ENCODE measurements around the gene RCC2.
"Not testable (repeated sequence)": the region's sequence is repeated elsewhere in the genome, so short reads cannot be mapped to it uniquely, and the experiment has no call there.

RCC2 gene

DNA sequence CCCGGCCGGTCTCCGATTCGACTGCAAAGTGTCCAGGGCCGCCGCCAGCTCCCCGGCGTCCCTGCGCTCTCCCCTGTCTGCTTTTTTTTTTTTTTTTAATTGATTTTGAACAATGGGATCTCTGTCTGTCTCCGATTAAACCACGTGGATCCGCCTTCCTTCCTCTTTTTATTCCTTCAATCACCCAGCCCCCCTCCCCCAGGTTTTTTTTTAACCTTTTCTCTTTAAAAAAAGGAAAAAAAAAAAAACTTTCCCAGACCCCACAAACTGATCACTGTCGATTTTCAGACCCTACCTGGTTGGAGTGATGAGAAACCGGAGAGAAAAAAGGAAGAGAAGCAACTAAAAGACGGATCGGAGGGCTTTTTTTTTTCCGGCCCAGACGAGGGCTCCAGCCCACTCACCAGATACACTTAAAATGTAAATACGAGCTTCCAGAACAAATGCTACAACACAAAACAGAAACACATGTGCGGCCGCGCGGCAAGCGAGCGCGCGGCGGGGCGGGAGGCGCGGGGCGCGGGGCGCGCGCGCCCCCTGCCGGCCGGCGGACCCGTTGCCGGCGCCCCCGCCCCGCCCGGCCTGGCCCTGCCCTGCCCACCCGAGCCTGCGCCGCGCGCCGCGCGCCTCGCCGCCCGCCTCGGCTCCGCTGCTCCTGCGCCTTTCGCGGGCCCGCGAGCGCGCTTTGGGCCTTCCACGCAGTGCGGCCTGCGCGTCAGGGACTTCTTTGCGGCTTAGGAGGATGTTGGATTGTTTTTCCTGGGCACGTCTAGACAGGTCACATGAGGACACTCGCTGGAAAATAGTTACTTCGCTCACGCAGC, at the start of gene RCC2:
RCC2 (minus strand) TSS at position 428 of the 824 bp plus-strand sequence. CDS start 1,163 bp downstream, outside the sequence.
- Histone ChIP-seq H3K79me2 (no peaks in the 10 kb centered on the region), H3K4me3 (ENCODE audit: low read depth, low read length) (peak within 1 kb of the TSS; percentile 97), H3K4me2 (ENCODE audit: low read length) (peak within 1 kb of the TSS; percentile 95), H2AFZ (peak within 1 kb of the TSS; percentile 81), H3K4me1 (no peaks in the 10 kb centered on the region), H3K9ac (no peak within 1 kb of the TSS), H3K36me3 (ENCODE audit: control insufficient read depth, insufficient read depth, low read length) (no peaks in the 10 kb centered on the region), H3K27ac (peak within 1 kb of the TSS; percentile 51), H3K27me3 (ENCODE audit: control insufficient read depth, insufficient read depth, low read length) (no peaks in the 10 kb centered on the region), H3K9me3 (ENCODE audit: control insufficient read depth, low read length) (no peaks in the 10 kb centered on the region)
- TF ChIP-seq, protein P1, sequence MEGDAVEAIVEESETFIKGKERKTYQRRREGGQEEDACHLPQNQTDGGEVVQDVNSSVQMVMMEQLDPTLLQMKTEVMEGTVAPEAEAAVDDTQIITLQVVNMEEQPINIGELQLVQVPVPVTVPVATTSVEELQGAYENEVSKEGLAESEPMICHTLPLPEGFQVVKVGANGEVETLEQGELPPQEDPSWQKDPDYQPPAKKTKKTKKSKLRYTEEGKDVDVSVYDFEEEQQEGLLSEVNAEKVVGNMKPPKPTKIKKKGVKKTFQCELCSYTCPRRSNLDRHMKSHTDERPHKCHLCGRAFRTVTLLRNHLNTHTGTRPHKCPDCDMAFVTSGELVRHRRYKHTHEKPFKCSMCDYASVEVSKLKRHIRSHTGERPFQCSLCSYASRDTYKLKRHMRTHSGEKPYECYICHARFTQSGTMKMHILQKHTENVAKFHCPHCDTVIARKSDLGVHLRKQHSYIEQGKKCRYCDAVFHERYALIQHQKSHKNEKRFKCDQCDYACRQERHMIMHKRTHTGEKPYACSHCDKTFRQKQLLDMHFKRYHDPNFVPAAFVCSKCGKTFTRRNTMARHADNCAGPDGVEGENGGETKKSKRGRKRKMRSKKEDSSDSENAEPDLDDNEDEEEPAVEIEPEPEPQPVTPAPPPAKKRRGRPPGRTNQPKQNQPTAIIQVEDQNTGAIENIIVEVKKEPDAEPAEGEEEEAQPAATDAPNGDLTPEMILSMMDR (IDR thresholded peaks at IDR 0.05) = no peak

DNA sequence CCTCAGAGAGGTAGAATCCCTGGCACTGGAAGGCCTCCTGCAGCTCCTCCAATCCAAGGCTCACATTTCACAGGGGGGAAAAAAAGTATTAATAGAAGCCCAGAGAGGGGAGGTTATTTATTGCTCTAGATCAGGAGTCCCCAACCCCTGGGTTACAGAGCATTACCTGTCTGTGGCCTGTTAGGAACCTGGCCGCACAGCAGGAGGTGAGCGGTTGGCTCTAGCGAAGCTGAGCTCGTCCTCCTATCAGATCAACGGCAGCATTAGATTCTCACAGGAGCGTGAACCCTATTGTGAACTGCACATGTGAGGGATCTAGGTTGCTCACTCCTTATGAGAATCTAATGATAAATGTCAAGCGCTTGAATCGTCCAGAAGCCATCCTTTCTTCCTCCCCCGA, 46.8 kb upstream of the RCC2 start:
- TF ChIP-seq, protein P1 (IDR thresholded peaks at IDR 0.05) = no peak
- H3K79me2 ChIP-seq = no peaks in the 10 kb centered on the region
- no peaks in the 10 kb centered on the region for H3K4me1 ChIP-seq
- H3K4me2 ChIP-seq (ENCODE audit: low read length) = no peak overlapping the region
- H2AFZ ChIP-seq = no peak overlapping the region
- no peaks in the 10 kb centered on the region for H3K27me3 ChIP-seq (ENCODE audit: control insufficient read depth, insufficient read depth, low read length)
- no peaks in the 10 kb centered on the region for H3K9me3 ChIP-seq (ENCODE audit: control insufficient read depth, low read length)
- no peak overlapping the region for H3K27ac ChIP-seq
- H3K4me3 ChIP-seq (ENCODE audit: low read depth, low read length) = no peak overlapping the region
- no peak overlapping the region for H3K9ac ChIP-seq
- no peaks in the 10 kb centered on the region for H3K36me3 ChIP-seq (ENCODE audit: control insufficient read depth, insufficient read depth, low read length)

DNA sequence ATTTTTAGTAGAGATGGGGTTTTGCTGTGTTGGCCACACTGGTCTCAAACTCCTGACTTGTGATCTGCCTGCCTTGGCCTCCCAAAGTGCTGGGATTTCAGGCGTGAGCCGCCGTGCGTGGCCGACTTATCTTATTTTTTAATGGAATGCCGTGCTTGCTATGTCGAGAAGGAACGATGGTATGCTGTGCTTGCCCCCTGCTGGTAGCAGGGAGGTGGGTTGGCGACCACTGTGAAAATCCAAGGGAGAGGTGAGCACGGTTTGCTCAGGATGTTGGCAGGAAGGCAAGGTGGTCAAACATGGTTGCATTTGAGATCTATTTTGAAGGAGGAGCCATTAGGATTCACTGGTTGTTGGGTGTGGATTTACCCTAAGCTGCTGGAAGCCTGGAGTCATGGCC, 45.8 kb upstream of the RCC2 start:
- no peaks in the 10 kb centered on the region for H3K36me3 ChIP-seq (ENCODE audit: control insufficient read depth, insufficient read depth, low read length)
- TF ChIP-seq, protein P1 (IDR thresholded peaks at IDR 0.05) = peak; percentile 51
- no peaks in the 10 kb centered on the region for H3K4me1 ChIP-seq
- no peaks in the 10 kb centered on the region for H3K27me3 ChIP-seq (ENCODE audit: control insufficient read depth, insufficient read depth, low read length)
- no peak overlapping the region for H3K27ac ChIP-seq
- H3K9ac ChIP-seq = no peak overlapping the region
- no peak overlapping the region for H3K4me3 ChIP-seq (ENCODE audit: low read depth, low read length)
- no peaks in the 10 kb centered on the region for H3K79me2 ChIP-seq
- H3K9me3 ChIP-seq (ENCODE audit: control insufficient read depth, low read length) = no peaks in the 10 kb centered on the region
- H3K4me2 ChIP-seq (ENCODE audit: low read length) = no peak overlapping the region
- no peak overlapping the region for H2AFZ ChIP-seq

DNA sequence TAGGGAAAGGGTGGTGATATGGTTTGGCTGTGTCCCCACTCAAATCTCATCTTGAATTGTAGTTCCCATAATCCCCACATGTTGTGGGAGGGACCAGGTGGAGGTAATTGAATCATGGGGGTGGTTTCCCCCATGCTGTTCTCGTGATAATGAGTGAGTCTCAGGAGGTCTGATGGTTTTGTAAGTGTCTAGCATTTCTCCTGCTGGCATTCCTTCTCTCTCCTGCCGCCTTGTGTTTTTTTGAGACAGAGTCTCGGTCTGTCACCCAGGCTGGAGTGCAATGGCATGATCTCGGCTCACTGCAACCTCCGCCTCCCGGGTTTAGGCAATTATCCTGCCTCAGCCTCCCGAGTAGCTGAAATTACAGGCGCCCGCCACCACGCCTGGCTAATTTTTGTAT, 42.5 kb upstream of the RCC2 start:
- H3K27me3 ChIP-seq (ENCODE audit: control insufficient read depth, insufficient read depth, low read length); H3K27ac ChIP-seq; H3K36me3 ChIP-seq (ENCODE audit: control insufficient read depth, insufficient read depth, low read length); H2AFZ ChIP-seq; H3K9me3 ChIP-seq (ENCODE audit: control insufficient read depth, low read length); H3K4me3 ChIP-seq (ENCODE audit: low read depth, low read length); H3K4me1 ChIP-seq; H3K4me2 ChIP-seq (ENCODE audit: low read length); H3K9ac ChIP-seq; H3K79me2 ChIP-seq: not testable (repeated sequence)

DNA sequence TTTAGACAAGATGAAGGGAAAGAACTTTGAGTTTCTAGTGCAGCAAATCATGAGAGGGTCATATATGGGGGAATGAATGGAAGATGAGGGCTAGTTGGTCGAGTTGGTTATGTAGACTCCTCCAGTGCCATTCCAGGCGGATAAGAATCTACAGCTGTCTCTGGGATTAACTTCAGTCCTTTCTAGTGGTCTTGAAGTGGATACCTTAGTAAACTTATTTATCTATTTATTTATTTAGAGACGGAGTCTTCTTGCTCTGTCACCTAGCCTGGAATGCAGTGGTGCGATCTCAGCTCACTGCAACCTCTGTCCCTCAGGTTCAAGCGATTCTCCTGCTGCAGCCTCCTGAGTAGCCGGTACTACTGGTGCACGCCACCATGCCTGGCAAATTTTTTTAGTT, 41.4 kb upstream of the RCC2 start:
- Histone ChIP-seq H3K36me3 (ENCODE audit: control insufficient read depth, insufficient read depth, low read length) (no peaks in the 10 kb centered on the region), H3K27me3 (ENCODE audit: control insufficient read depth, insufficient read depth, low read length) (no peaks in the 10 kb centered on the region), H3K27ac (no peak overlapping the region), H3K4me2 (ENCODE audit: low read length) (no peak overlapping the region), H3K4me3 (ENCODE audit: low read depth, low read length) (no peak overlapping the region), H3K4me1 (peaks cover 2% of the 10 kb centered on the region), H3K79me2 (no peaks in the 10 kb centered on the region), H3K9me3 (ENCODE audit: control insufficient read depth, low read length) (no peaks in the 10 kb centered on the region), H3K9ac (no peak overlapping the region), H2AFZ (no peak overlapping the region)
- TF ChIP-seq, protein P1 (IDR thresholded peaks at IDR 0.05) = no peak
